Cerebellar nuclear complex (tissue), 1 donor: ENCODE results near the gene RNF103.
"Not testable (repeated sequence)": the region's sequence is repeated elsewhere in the genome, so short reads cannot be mapped to it uniquely, and the experiment has no call there.

Source experiments
- DNase-seq, 2 experiments: peaks; one replicate each; lab custom pipeline; 2025; lab: John Stamatoyannopoulos, UW

RNF103 gene

DNA sequence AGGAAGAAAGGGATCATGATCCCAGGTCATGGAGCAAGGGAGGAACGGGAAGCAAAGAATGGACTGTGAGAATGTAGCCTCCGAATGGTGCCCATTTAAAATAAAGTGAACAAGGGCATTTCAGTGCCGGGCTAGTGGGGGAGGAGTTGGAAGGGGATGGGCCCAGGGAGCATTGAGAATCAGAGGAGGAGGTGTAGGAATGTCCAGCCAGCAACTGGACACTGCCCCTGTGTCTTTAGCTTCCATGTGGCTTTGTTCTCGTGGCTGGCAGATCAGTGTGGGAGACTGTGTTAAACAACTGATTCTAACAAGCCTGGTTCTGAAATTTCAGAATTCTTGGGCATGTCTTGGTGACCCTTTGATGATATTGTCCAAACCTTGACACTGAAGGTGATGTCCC lies 1.4 kb upstream of the RNF103 start:
- DNase-seq, result no peak

DNA sequence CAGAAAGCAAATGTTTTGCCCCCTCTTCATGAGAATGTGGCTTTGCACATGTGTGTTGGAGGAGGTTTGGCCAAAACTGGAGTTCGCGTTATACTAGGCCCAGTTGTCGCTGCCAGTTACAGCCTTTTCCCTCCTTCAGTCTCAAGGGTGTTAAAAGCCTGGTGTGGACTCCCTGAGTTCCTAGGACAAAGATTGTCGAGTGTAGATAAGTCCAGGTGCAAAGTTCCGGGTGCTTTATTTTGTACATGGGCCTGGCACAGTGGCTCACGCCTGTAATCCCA lies 542 bp upstream of the RNF103 start:
- DNase-seq, result no peak

DNA sequence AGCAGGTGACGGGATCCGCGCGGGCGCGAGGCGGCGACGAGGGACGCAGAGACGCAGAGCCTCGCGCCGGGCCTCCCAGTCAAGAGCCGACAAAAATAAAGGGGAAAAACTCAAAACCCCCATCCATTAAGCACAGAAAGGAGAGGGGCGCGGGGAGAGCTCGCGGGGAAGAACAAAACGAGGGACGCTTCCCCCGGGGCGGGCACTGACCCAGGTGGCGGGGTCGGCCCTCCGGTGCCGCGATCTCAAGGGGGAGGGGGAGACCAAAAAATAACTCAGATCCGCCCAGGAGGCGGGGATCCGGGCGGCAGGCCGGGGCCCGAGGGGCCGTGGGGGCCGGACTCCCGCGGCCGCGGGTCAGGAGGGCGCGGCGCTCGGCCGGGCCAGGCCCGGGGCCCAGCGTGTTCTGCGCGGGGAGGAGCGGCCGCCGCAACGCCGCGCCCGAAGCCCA lies 597 bp downstream of the RNF103 start:
- no peak for DNase-seq

DNA sequence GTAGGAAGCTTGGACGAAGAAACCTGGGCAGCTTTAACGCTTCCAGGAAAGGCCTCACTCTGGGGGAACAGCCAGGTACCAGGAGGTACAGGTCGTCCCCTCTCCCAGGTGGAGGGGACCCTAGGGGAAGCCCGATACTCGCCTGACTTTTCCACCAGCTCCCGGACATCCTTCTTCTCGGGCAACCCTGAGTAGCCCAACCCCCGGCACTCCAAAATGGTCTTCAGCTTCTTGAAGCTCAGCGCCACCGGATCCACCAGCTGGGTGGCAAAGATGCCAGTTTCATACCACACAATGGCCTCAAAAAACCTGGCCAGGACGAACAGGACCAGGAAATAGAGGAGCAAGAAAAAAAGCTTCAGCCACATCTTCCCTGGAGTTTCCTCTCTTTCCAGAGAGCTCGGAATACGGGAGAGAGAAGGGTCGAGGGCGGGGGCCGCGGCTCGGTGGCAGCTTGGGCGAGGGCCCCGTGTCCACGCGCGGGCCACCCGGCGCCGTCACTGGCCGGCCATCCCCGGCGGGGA lies 1.1 kb downstream of the RNF103 start:
- DNase-seq, result no peak

DNA sequence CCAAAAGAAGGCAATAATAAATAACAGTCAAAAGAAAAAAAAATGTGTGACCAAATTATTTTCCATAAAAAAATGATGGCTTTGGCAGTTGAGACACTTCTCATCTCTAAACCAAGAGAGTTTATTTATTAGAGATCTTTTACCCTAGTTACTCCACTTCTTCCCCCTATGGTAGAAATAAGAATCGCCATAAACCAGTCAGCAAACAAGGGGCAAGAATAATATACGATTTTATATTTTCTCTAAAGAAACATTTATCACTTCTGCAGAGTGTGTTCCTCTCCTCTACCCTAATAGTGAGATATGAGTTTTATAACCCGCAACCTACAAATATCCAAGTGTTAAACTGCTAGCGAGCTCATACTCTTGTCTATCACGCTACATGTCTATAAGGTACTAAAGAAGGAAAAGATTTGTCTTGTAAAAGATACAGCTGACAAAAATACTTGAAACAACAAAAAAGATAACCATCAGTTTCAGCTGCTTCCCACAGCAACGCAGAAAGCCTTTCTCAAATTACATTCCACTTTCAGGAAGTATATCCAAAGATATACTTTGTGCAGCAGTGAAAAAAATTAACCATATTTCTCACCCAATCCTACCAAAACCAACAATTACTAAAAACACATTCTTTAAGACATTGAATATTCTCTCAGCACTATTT lies 2.3 kb downstream of the RNF103 start:
- no peak for DNase-seq

DNA sequence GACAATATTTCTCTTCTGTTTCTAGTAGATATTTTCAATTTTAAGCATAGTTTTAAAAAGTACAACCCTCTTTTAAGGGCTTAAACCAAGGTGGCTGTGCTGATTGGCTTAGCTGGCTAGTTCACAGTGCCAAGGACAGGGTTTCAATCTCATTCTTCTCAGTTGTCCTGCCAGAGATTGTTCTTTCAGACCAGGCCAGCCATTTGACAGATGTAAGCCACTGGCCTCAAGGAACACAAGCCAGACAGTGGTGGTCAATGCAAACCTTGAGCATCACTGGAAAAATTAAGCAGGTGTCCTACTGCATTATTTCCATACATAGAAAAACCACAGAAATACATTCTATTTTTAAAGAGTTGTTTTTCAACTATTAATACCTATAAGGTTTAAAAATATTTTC lies 5.9 kb downstream of the RNF103 start:
- DNase-seq, result no peak

DNA sequence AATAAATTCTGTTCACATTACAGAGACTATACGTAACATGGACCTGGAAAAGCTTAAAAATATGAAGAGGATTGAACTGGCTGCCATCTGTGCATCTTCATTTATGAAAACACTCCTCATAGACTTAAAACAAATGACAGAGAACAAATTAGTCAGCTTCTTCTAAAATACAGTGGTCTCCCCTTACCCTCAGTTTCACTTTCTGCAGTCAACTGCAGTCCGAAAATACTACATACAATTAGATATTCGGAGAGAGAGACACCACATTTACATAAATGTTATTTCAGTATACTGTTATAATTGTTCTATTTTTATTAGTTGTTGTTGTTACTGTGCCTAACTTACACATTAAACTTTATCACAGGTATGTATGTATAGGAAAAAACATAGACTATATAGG lies 6.5 kb downstream of the RNF103 start:
- DNase-seq, result no peak

DNA sequence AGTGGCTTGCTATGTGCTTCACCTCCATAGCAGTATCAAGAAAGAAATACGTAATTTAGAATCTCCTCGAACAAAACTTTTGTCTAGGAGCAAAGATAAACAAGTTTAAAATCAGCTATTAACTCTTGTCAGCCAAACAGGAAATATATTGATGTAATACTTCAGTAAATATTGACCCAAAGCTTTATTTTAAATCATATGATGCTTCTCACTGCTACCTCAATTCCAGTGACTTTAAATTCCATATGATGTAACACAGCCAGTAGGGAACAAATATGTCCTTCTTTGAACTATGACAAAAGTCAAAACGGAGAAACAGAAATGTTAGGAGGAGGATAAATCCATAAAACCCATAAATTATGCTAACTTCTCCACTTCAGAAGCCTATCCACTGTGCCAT lies 7.2 kb downstream of the RNF103 start:
- no peak for DNase-seq

DNA sequence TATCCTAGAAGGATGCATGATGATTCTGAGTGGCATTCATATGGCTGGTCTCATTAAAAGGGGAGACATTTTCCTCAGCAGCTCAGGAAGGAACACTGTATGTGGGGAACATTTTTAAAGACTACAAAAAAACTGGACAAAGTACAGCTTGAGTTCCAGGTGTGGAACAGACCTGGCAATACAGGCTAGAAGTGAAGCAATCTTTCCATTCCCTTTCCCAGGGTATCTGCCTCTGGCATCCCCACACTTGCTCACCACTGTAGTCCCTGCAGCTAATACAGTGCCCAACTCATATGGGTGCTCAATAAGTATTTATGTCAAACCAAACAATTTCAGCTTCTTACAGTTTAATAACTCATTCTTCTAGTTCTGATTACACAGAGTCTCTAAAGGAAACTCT lies 8.1 kb downstream of the RNF103 start:
- DNase-seq, result no peak

DNA sequence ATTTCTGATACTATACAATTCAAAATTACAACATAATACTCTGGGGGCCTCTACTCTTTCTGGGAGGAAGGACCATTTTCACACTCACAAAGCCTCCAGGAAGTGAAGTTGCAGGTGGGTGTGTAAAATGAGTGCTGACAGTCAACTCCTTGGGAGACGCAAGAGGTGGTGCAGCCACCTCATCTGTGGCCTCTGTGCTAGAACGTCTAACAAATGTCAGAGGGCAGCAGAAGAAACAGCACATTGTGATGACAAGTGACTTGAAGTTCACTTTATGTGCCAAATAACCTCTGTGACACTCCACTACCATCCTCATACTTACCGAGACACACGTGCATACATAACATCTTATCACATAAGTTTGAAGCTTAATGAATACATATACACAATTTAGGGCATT lies 10.2 kb downstream of the RNF103 start:
- no peak for DNase-seq

DNA sequence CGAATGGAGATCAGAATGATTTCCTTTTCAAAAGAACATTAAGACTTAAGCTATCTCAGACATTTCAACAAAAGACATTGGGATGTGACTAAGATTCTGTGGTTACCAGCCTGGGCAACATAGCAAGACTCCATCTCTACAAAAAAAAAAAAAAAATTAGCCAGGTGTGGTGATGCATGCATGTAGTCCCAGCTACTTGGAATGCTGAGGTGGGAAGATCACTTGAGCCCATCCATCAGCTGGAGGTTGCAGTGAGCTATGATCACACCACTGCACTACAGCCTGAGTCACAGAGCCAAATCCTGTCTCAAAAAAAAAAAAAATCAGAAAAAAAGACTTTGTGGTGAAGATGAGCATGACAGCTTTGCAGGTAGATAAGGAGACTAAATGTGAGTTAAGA lies 12.8 kb downstream of the RNF103 start:
- DNase-seq, result no peak

DNA sequence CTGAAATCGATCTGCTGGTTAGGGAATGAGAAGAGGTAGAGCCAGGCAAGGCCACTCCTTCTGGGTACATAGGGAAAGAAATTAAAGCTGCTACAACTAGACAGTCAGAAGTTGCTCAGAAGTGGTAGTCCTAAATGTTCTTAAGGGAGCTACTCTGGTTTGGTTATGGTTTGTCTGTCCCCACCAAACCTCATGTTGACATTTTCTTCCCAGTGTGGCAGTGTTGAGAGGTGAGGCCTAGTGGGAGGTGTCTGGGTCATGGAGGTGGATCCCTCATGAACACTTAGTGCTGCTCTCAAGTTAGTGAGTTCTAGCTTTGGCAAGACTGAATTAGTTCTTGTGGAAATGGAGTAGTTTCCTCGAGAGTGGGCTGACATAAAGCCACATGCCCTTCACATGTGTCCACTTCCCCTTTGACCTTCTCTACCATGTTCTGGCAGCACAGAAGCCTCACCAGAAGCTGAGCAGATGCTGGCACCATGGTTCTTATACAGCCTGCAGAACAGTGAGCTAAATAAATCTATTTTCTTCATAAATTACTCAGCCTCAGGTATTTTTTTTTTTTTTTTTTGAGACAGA lies 14.7 kb downstream of the RNF103 start:
- DNase-seq, result no peak

DNA sequence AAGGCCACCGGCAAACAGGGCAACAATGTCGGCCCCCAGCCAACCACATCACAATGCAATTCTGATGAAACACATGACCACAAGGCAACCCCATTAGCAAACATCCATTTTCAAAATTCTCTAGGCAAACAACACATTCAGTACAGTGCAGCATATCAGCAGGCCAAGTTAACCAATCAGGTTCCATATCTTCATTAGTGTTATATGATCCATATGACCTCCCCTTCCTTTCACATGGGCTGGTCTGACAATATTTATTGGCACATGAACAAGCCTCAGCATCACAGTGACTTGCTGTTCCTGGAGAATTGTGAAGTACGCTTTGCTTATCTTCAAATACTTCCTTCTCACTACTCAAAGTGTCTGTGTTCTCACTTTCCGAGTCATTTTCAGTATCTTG lies 19.8 kb downstream of the RNF103 start:
- no peak for DNase-seq

DNA sequence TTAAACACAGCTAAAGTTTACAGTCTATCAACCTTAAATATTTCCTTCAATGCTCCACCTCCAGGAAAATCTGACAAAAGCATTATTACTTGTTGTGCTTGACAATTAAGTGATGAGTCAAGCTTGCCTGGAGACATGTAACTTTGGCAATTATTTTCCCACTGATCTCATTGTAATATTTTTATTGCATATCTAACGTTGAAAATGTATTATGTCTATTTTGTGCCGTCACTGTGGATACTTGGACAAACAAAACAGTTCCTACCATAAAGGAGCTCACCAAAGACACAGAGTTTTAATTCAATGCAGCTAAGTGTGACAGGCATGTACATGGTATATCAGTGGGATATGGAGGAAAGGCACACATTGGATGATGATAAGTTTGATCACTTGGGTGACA lies 24.7 kb downstream of the RNF103 start:
- no peak for DNase-seq

DNA sequence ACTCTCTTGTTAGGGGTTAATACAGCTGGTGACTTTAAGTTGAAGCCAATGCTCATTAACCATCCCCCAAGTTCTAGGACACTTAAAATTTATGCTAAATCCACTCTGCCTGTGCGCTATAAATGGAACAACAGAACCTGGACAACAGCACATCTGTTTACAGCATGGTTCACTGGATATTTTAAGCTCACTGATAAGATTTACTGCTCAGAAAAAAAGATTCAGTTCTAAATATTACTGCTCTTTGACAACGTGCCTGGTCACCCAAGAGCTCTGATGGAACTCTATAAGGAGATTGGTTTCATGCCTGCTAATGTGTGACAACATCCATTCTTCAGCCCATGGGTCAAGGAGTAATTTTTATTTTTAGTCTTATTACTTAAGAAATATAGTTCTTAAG lies 27.5 kb downstream of the RNF103 start:
- DNase-seq, result no peak

DNA sequence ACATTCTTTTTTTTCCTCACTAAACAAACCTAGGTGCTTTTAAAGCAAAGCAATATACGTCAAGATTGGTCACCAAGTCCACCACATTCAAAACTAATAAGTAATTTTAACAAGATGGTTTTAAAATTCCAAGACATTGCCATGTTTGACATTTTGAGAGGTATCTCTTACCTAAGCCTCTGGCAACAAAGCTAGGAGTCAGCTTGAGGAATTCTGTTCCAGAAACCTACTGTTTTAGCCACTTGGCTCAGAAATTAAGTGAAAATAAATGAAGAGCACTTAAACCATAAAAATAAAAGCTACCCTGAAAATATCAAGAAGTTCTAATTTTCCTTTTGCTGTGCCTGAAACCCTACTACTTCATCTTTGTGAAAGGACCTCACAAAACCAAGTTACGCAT lies 30.4 kb downstream of the RNF103 start:
- peak; percentile 22 to 61 for DNase-seq

DNA sequence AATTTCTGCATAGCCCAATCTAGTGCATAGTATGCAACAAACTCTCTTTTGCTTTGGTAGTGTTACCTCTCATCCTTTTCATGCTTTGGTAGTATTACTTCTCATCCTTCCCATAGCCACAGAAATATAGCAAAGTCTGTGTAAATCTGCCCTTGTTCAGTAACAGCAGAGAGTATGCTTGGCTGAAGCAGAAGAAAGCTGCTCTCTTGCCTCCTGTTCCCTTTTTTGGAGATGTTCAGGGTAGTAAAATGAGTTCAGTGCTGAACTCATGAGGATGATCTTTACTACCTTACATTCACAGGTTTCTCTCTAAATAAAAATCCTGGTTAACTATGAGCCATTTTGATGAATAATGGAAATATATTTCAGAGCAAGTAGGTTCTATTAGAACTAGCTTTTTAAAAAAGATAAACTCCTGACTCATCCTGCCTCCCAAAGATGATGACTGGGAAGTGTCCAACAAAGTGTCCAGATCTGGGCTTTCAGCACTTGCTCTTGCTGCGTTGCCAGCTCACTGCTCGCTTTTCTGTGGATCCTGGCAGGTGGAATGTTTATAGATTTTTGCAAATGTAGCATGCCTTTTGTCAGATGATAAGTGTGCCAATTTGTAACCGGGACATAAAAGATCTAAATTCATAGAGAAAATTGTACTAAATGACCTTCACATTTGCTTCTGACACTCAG lies 31.0 kb downstream of the RNF103 start:
- peak; percentile 46 to 85 for DNase-seq

DNA sequence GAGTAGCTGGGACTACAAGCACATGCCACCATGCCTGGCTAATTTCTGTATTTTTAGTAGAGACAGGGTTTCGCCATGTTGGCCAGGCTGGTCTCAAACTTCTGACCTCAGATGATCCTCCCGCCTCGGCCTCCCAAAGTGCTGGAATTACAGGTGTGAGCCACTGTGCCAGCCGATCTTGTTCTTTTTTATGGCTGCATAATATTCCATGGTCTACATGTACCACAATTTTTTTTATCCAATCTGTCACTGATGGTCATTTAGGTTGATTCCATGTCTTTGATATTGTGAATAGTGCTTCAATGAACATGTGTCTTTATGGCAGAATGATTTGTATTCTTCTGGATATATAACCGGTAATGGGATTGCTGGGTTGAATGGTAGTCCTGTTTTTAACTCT lies 34.0 kb downstream of the RNF103 start:
- DNase-seq, result not testable (repeated sequence)

DNA sequence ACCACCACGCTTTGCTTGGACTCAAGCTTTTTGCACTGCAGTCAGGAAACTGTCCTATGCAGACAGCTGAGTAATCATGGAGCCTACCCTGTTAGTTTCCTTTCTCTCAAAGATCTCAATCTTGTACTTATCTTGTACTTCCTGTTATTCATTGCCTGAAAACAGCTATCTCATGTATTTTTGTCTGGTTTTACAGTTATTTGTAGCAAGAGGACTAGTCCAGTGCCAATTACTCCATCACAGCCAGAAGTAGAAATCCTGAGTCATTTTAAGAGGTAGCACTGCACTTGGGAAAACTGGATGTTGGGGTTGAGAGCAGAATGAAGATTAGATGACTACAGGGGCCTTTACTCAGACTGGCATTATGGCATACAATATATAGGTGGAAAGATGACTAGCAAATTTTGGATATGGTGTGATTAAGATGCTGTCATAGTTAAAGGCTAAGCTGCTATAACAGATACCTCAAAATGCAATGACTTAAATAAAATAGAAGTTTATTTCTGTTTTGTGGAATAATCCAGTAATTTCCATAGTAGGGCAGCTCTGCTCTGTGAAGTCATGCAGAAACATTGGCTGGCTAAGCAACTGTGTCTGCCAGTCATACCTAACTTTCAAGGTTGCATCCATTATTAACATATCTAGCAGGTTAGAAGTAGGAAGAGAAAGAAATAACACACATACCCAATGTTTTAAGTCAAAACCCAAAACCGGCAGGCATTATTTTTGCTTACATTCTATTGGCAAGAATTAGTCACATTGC lies 39.3 kb downstream of the RNF103 start:
- no peak for DNase-seq

DNA sequence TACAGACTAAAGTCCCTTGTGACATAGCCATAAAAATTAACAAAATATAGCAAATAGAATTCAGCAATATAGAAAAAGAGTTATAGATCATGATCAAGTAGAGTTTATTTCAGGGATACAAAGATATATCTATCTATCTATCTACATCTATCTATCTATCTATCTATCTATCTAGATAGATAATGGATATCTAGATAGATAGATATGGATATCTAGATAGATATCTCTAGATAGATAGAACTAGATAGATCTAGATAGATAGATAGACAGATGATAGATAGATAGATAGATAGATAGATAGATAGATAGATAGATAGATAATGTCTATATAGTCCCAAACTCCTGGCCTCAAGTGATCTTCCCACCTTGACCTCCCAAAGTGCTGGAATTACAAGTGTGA lies 43.1 kb downstream of the RNF103 start:
- DNase-seq, result no peak

DNA sequence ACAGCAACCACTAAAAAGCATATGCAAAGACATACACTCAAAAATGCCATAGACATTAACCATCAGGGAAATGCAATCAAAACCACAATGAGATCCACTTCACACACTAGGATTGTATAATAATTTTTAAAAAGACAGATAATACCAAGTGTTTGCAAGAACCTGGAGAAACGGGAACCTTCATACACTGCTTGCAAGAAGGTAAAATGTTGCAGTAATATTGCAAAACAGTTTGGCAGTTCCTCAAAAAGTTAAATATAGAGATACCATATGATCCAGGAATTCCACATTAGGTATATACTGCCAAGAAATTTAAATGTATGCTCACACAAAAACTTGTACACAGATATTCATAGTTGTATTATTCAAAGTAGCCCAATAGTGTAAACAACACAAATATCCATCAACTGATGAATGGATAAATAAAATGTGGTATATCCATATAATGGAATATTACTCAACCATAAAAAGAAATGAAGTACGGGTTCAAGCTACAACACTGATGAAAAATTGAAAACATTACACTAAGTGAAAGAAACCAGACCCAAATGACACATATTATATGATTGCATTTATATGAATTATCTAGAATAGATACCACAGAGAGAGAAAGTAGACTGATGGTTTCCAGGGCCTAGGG lies 45.7 kb downstream of the RNF103 start:
- DNase-seq, result no peak

DNA sequence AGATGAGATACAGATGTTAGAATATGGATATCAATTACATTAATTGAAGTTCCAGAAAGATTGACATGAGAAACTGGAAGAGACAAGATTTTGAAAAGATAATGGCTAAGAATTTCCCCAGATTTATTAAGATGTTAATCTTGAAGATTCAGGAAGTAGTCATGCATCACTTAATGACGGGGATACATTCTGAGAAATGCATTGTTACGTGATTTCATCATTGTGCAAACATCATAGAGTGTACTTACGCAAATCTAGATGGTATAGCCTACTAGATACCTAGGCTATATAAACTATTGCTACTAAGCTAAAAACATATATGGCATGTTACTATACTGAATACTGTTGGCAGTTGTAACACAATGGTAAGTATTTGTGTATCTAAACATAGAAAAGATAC lies 53.6 kb downstream of the RNF103 start:
- DNase-seq, result no peak
